Measurements from ENCODE around the gene KCNIP2. TPM values are rescaled to one million over a fixed set of nuclear protein-coding genes. Genes with fewer than 3 reads are reported as not detected.

KCNIP2 gene
- 0.55 and 0.62 TPM in 2 replicates for total RNA-seq

DNA sequence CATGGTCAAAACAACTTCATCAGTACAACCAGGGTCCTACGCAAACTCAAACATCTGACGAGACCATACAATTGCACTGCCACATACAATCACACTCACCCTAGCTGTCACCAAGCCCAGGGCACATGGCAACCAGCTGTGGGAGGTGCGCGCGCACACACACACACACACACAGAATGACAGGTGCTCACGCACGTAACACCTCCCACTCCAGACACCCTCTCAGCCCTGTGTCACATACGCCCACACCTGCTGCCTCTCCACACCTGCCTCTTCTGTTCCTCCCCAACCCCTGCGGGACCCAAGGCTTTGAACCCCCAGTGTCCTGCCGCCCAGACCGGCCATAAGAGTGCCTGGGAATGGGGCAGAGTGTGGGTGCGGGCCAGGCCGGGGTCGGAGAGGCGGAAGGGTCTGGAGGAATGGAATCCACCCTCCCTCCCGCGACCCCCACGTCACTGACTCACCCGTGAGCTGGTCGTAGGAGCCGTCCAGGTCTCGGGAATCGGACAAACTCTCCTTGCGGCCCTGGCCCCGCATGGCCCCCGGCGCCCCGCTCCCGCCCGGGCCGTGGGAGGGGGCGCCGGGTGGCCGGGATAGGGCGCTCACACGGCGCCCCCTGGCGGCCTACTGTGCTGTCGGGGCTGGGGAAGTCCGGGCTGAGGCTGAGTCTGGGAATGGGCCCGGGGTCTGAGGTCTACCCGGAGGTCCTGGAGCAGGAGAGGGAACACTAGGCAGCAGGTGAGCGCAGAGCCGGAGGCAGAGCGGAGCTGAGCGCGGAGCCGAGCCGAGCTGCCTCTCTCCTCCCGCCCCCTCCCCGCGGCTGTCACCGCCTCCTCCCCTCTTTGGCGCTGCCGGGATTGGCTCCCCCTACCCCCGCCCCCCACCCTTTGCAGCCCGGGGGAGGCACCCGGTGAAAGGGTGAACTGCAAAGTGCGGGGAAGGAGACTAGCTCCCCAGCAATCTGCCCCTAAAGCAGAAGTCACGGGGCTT, at the start of gene KCNIP2:
Gene KCNIP2, minus strand, starts transcription at position 769 of the 990 bp plus-strand sequence. Its CDS starts 232 bp downstream, at position 537.

DNA sequence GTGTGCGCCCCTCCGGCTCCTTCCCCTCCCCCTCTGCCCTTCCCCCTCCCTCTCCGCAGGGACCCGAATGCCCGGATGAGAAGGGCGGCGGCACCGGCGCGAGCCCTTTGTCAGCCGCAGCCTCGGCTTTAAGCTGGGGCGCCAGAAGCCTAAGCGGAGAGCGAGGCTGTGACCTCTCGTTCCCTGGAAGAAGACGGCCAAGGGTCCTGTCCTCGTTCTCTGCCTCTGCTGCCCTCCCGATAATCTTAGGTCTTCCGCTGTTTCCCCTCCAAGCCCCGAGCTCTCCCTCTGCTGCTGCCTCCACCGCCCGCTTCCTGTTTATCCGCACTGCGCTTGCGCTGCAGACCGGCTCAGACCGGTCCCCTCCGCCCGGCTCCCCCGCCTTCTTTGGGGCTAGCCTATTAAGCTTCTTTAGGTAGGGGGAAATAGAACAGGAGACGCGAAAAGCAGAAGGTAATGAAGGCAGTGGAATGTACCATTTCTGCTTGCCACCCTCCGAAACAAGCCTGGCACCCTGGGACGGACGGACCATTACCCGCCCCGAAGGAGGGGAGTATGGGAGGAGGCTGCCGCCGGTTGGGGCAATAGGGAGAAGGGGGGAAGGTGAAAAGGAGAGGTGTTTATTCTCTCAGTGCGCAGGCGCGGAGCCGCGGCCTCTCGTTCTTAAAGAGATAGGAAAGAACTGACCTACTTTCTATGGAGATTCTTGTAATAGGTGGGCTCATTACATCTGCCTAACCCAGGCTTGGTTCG, 25.3 kb downstream of the KCNIP2 start, which contains the start of gene OGA:
Gene OGA, minus strand, starts transcription at position 326 of the 753 bp plus-strand sequence. CDS start 422 bp downstream, outside the sequence.

DNA sequence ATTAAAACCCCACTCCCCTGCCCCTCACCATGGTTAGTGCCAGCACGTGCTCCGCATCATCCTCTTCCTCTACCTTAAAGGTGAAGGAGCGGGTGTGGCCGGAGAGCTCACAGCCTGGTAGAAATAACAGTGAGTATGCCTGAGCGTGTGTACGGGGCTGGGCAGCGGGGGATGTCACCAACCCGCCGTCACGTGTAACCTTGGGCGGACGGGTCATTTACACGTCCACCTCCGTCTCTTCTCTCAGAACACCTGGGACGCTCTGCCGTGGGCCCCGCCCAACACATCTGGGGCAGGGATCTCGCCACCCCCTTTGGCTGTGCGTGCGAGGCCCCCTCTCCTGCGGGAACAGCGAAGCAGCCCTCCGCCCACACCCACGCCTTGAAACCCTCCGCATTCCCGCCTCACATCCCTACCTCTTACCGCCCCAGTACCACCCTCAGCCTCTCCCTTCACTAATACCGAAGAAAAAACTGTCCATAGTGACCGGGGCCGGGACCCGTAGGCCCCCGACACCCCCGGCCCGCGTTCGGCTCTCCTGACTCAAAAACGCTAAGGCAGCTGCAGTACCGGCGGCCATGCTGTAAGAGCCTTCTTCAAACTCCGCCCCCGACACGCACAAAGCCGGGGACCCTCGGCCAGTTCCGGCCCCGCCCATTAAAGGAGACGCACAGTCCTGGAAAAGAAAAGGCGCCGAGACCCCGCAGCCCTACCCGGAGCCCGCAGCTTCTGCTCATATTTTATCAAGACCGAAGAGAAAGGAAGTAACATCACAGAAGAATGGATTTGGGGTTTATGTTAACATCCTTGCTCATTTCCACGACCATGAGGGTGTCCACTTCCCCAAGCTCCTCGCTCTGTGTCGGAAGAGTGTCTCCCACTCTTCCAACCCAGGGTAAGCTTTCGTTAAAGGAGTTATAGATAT, 60.5 kb downstream of the KCNIP2 start, which contains the start of gene NPM3:
Gene NPM3, minus strand, starts transcription at position 636 of the 925 bp plus-strand sequence. Its CDS starts 56 bp downstream, at position 580.

Other genes starting within 250 kb of the KCNIP2 start
- gene FBXW4, start 148.6 kb downstream of the KCNIP2 start, total RNA-seq = 39.0 and 46.4 TPM in 2 replicates
- not detected in 2 replicates for gene FGF8, start 67.7 kb downstream of the KCNIP2 start, total RNA-seq
- gene NPM3, start 60.4 kb downstream of the KCNIP2 start, total RNA-seq = 156 and 182 TPM in 2 replicates
- gene OGA, start 25.4 kb downstream of the KCNIP2 start, total RNA-seq = 123 and 142 TPM in 2 replicates
- 10.7 and 13.2 TPM in 2 replicates for gene ARMH3, start 212.4 kb upstream of the KCNIP2 start, total RNA-seq
- 40.9 and 51.7 TPM in 2 replicates for gene HPS6, start 221.5 kb upstream of the KCNIP2 start, total RNA-seq

All from uterine smooth muscle cell (primary cell).